Keratinocyte (primary cell): ENCODE measurements around the gene PXDN. TPM values are rescaled to one million over a fixed set of nuclear protein-coding genes. Genes with fewer than 3 reads are reported as not detected.
A peak's percentile ranks its signal among the peaks of the same experiment; 100 is the strongest.

Source experiments
- DNase-seq: peaks from one replicate; pipeline ENCODE4 v3.0.0-alpha.2; 2011; ENCODE audit warnings: low read depth, missing footprints, low spot score
- FAIRE-seq: peaks from 2 replicates; lab custom pipeline; 2011; peaks lifted over from hg19 to GRCh38; lab: Jason Lieb, UNC
- H2AFZ ChIP-seq: 2 replicates; pipeline ENCODE4 v1.6.0; 2012; ENCODE audit warnings: low read length, control low read depth, inconsistent platforms; ENCODE audit not compliant: control insufficient read depth
- H3K27ac ChIP-seq: 2 replicates; pipeline ENCODE4 v1.5.1; 2011; ENCODE audit warnings: low read length; ENCODE audit not compliant: control insufficient read depth, insufficient read depth
- H3K27me3 ChIP-seq: 3 replicates; pipeline ENCODE4 v1.6.0; 2011; ENCODE audit warnings: low read length; ENCODE audit not compliant: control insufficient read depth, insufficient read depth; ENCODE audit errors: extremely low read depth
- H3K36me3 ChIP-seq, 2 experiments: 2 replicates in 1 of 2; 3 replicates in 1 of 2; pipeline ENCODE4 v1.5.1; 2011; ENCODE audit warnings: low read length in 2 of 2, mild to moderate bottlenecking in 1 of 2; ENCODE audit not compliant: control insufficient read depth in 2 of 2, insufficient read depth in 2 of 2; ENCODE audit errors: extremely low read depth in 1 of 2
- H3K4me1 ChIP-seq: 3 replicates; pipeline ENCODE4 v1.5.1; 2011; ENCODE audit warnings: low read length; ENCODE audit not compliant: control insufficient read depth, insufficient read depth; ENCODE audit errors: extremely low read depth
- H3K4me2 ChIP-seq: 3 replicates; pipeline ENCODE4 v1.6.0; 2011; ENCODE audit warnings: low read depth, low read length; ENCODE audit not compliant: control insufficient read depth, insufficient read depth; ENCODE audit errors: extremely low read depth
- H3K4me3 ChIP-seq, 3 experiments: fragments of 200-600 bp in 1 of 3; sonication (generic) in 1 of 3; 2 replicates in 2 of 3; 3 replicates in 1 of 3; pipeline ENCODE4 v1.5.1; 2011 to 2016; ENCODE audit warnings: low read length in 3 of 3, mild to moderate bottlenecking in 3 of 3, control low read depth in 2 of 3, inconsistent platforms in 1 of 3, low read depth in 1 of 3, mixed read lengths in 1 of 3, mixed run types in 1 of 3, moderate library complexity in 1 of 3; ENCODE audit not compliant: control insufficient read depth in 2 of 3, insufficient read depth in 2 of 3; ENCODE audit errors: extremely low read depth in 1 of 3
- H3K79me2 ChIP-seq: 2 replicates; pipeline ENCODE4 v1.6.0; 2012; ENCODE audit warnings: low read length; ENCODE audit not compliant: control insufficient read depth, insufficient read depth
- H3K9ac ChIP-seq: 3 replicates; pipeline ENCODE4 v1.6.0; 2011; ENCODE audit warnings: low read length; ENCODE audit not compliant: control insufficient read depth, insufficient read depth; ENCODE audit errors: extremely low read depth
- H3K9me1 ChIP-seq: 3 replicates; pipeline ENCODE4 v1.6.0; 2011; ENCODE audit warnings: low read length; ENCODE audit not compliant: control insufficient read depth, insufficient read depth; ENCODE audit errors: extremely low read depth
- H3K9me3 ChIP-seq: 2 replicates; pipeline ENCODE4 v1.5.1; 2012; ENCODE audit warnings: low read depth, low read length; ENCODE audit not compliant: control insufficient read depth
- H4K20me1 ChIP-seq: 3 replicates; pipeline ENCODE4 v1.6.0; 2011; ENCODE audit warnings: low read length; ENCODE audit not compliant: control insufficient read depth, insufficient read depth; ENCODE audit errors: extremely low read depth
- CTCF ChIP-seq, 3 experiments: IDR thresholded peaks in 1 of 3; conservative IDR thresholded peaks in 1 of 3; optimal IDR thresholded peaks in 1 of 3; 2 replicates in 2 of 3; 3 replicates in 1 of 3; pipeline versions ENCODE3 to v1.5.1; 2011; ENCODE audit warnings: low read length in 3 of 3, mild to moderate bottlenecking in 3 of 3, moderate library complexity in 2 of 3, control low read depth in 1 of 3, inconsistent platforms in 1 of 3; ENCODE audit not compliant: insufficient read depth in 2 of 3; ENCODE audit errors: extremely low read depth in 1 of 3
- EZH2 ChIP-seq: IDR thresholded peaks from one replicate; pipeline ENCODE4 v1.6.1; 2012; ENCODE audit warnings: inconsistent platforms, mild to moderate bottlenecking, low read length, moderate library complexity
- dilution Hi-C: fragments of 300-500 bp; cut with MboI; formaldehyde crosslinking; loops from one replicate; pipeline ENCODE4 v1.7.0; 2020; ENCODE audit warnings: low sequenced_read_pairs; ENCODE audit not compliant: extremely low pct_ligation_motif_present
- polyA plus RNA-seq, 5 experiments: library from polyadenylated mRNA; depleted of rRNA in 3 of 5; stranded (reverse) in 3 of 5; stranded (forward) in 1 of 5; unstranded in 1 of 5; fragments of >200 nt; gene quantifications; 1 replicate in 1 of 5; 2 replicates in 3 of 5; 3 replicates in 1 of 5; pipeline versions ENCODE4 v1.2.1 to v1.2.3, GENCODE V29; 2011 to 2012; ENCODE audit warnings: missing spikeins in 2 of 5, low read depth in 1 of 5, low replicate concordance in 1 of 5

Gene PXDN
- polyA plus RNA-seq, 1 donor (not counting 4 experiments of a cell fraction or from before 2014, with no cell fraction given): 36.7 TPM

DNA sequence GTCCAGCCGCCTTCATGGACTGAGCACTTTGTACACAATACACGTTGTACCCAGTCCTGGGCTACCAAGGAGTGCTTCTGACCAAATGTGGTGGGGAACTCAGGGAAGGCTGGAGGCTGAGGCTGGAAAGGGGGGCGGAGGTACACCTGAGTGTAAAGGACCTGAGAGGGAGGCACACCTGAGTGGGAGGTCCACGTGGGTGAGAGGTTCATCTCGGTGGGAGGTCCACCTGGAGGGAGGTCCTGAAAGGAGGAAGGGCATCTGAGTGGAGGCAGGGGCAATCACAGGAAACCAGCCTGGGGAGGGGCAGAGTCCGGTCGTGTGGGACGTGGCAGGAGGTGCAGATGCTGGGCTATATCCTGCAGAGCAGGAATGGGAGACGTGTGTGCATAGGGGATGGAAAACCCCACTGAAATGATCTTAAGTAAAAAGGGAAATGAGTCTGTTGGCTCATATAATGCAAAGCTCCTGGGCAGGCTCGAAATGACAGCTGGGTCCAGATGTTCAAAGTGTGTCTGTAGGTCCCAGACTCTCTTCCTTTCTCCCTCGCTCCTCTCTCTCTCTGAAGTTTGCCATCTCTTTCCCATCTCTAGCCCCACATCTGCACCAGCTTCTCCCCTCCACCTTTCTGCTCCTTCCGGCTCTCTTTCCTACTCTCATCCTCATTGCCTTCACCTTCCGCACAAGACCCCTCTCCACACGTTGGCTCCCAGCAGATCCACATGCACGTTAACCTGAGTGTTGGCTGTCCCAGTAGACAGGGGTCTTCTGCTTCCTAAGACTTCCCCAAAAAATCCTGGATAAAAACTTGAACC, 137.7 kb downstream of the PXDN start:
- no peak overlapping the region for H3K27ac ChIP-seq
- FAIRE-seq (peak; percentile 23), DNase-seq (no peak)
- no peaks in the 10 kb centered on the region for H3K36me3 ChIP-seq
- H3K9me1 ChIP-seq: peaks cover 4% of the 10 kb centered on the region
- no peak overlapping the region for H3K4me2 ChIP-seq
- H3K9me3 ChIP-seq: no peaks in the 10 kb centered on the region
- peaks cover 36% of the 10 kb centered on the region for H3K4me1 ChIP-seq
- H3K79me2 ChIP-seq: no peaks in the 10 kb centered on the region
- H3K27me3 ChIP-seq: no peaks in the 10 kb centered on the region
- no peak overlapping the region for H3K4me3 ChIP-seq
- H4K20me1 ChIP-seq: no peaks in the 10 kb centered on the region
- dilution Hi-C loops: no loop called here
- H2AFZ ChIP-seq: no peak overlapping the region
- no peak for TF ChIP-seq CTCF (optimal IDR thresholded peaks at IDR 0.05 in 1 of 3, IDR thresholded peaks at IDR 0.05 in 1 of 3, conservative IDR thresholded peaks at IDR 0.05 in 1 of 3; ENCODE audit: extremely low read depth in 1 of 3, insufficient read depth in 2 of 3, low read length in 3 of 3)
- no peak for TF ChIP-seq EZH2
- no peak overlapping the region for H3K9ac ChIP-seq

- TF ChIP-seq EZH2 (no peak), CTCF (optimal IDR thresholded peaks at IDR 0.05 in 1 of 3, IDR thresholded peaks at IDR 0.05 in 1 of 3, conservative IDR thresholded peaks at IDR 0.05 in 1 of 3; ENCODE audit: extremely low read depth in 1 of 3, insufficient read depth in 2 of 3, low read length in 3 of 3) (no peak)
- H3K4me3 ChIP-seq: no peak overlapping the region
- no peak overlapping the region for H2AFZ ChIP-seq
- peaks cover 4% of the 10 kb centered on the region for H3K9me1 ChIP-seq
- no peaks in the 10 kb centered on the region for H4K20me1 ChIP-seq
- H3K9ac ChIP-seq: no peak overlapping the region
- FAIRE-seq (no peak), DNase-seq (no peak)
- dilution Hi-C loops: no loop called here
- peak overlapping the region; percentile 49 for H3K4me2 ChIP-seq
- no peaks in the 10 kb centered on the region for H3K36me3 ChIP-seq
- H3K27ac ChIP-seq: no peak overlapping the region
- no peaks in the 10 kb centered on the region for H3K79me2 ChIP-seq
- H3K4me1 ChIP-seq: peaks cover 36% of the 10 kb centered on the region
- no peaks in the 10 kb centered on the region for H3K27me3 ChIP-seq
- H3K9me3 ChIP-seq: no peaks in the 10 kb centered on the region
Measured at GRCh38 chr2:1606046-1606400, 138.3 kb downstream of the PXDN start.
